T-cell (primary cell): ENCODE results near the gene NBPF1. TPM values are rescaled to one million over a fixed set of nuclear protein-coding genes. Genes with fewer than 3 reads are reported as not detected.
A peak's percentile ranks its signal among the peaks of the same experiment; 100 is the strongest.
"Not testable (repeated sequence)": the region's sequence is repeated elsewhere in the genome, so short reads cannot be mapped to it uniquely, and the experiment has no call there.

ENCODE experiments used
- ATAC-seq, 4 experiments: fragments of 200-7000 bp in 3 of 4; fragments of 150-1000 bp in 1 of 4; cut with Tn5 transposase; replicated peaks in 1 of 4; 1 replicate in 3 of 4; 2 replicates in 1 of 4; pipeline ENCODE4 v1.10.0; 2021; ENCODE audit warnings: moderate library complexity in 3 of 4, mild to moderate bottlenecking in 2 of 4, moderate number of reproducible peaks in 1 of 4
- CTCF ChIA-PET, 2 donors: fragments of 300-600 bp; sonication (Branson Sonifier 250); formaldehyde crosslinking; loops; one replicate each; lab custom pipeline; 2022; ENCODE audit warnings: antibody characterized with exemption in 2 of 2; lab: Charles Lee
- POLR2A ChIA-PET, 2 donors: fragments of 300-600 bp; sonication (Branson Sonifier 250); formaldehyde crosslinking; loops; one replicate each; lab custom pipeline; 2022; ENCODE audit warnings: antibody characterized with exemption in 2 of 2; lab: Charles Lee
- DNase-seq, 35 experiments: peaks; one replicate each; pipeline versions ENCODE4 v3.0.0 to v3.0.0-alpha.2; 2013 to 2023
- H3K27ac ChIP-seq: one replicate; pipeline ENCODE4 v1.5.1; 2013; ENCODE audit warnings: low read length
- H3K27me3 ChIP-seq, 2 experiments: replicated peaks in 1 of 2; 1 replicate in 1 of 2; 2 replicates in 1 of 2; pipeline versions ENCODE4 v1.6.1 to v1.7.0; 2013; ENCODE audit warnings: low read length in 1 of 2, mixed read lengths in 1 of 2; ENCODE audit not compliant: control insufficient read depth in 2 of 2, insufficient read depth in 2 of 2; ENCODE audit errors: extremely low read depth in 1 of 2
- H3K36me3 ChIP-seq, 2 donors: 1 replicate in 1 of 2; 2 replicates in 1 of 2; pipeline versions ENCODE4 v1.6.1 to v1.7.0; 2013; ENCODE audit warnings: low read length in 1 of 2; ENCODE audit not compliant: control insufficient read depth in 2 of 2, insufficient read depth in 1 of 2; ENCODE audit errors: extremely low read depth in 1 of 2
- H3K4me1 ChIP-seq, 2 experiments: 1 replicate in 1 of 2; 2 replicates in 1 of 2; pipeline versions ENCODE4 v1.6.1 to v1.7.0; 2013; ENCODE audit warnings: low read length in 2 of 2, mixed read lengths in 1 of 2; ENCODE audit not compliant: insufficient read depth in 2 of 2, control insufficient read depth in 1 of 2; ENCODE audit errors: extremely low read depth in 1 of 2
- H3K4me3 ChIP-seq, 2 donors: 1 replicate in 1 of 2; 2 replicates in 1 of 2; pipeline versions ENCODE4 v1.5.1 to v1.7.0; 2013; ENCODE audit warnings: mild to moderate bottlenecking in 2 of 2, low read length in 1 of 2, moderate library complexity in 1 of 2; ENCODE audit not compliant: control insufficient read depth in 1 of 2; ENCODE audit errors: extremely low read depth in 1 of 2
- H3K9me3 ChIP-seq: 2 replicates; pipeline ENCODE4 v1.7.0; 2013
- H3K27ac Mint-ChIP-seq, 2 donors: one replicate each; pipeline ENCODE4 v1.8.0; 2020 to 2021; ENCODE audit warnings: mild to moderate bottlenecking in 2 of 2, mixed read lengths in 2 of 2
- H3K27me3 Mint-ChIP-seq, 2 donors: one replicate each; pipeline ENCODE4 v1.8.0; 2021 to 2022; ENCODE audit warnings: mixed read lengths in 2 of 2
- H3K36me3 Mint-ChIP-seq: one replicate; pipeline ENCODE4 v1.8.0; 2021; ENCODE audit warnings: mixed read lengths
- H3K4me1 Mint-ChIP-seq, 3 donors: one replicate each; pipeline ENCODE4 v1.8.0; 2020 to 2022; ENCODE audit warnings: mixed read lengths in 3 of 3, mild to moderate bottlenecking in 1 of 3
- H3K4me3 Mint-ChIP-seq, 3 donors: one replicate each; pipeline ENCODE4 v1.8.0; 2020 to 2022; ENCODE audit warnings: mild to moderate bottlenecking in 3 of 3, mixed read lengths in 3 of 3, moderate library complexity in 3 of 3
- H3K9me3 Mint-ChIP-seq, 3 donors: one replicate each; pipeline ENCODE4 v1.8.0; 2020 to 2022; ENCODE audit warnings: mixed read lengths in 3 of 3
- WGBS: methylation state at CpG from one replicate; pipeline ENCODE4 v1.1.5; 2013; ENCODE audit warnings: missing lambda C conversion rate; ENCODE audit not compliant: insufficient coverage; 5-methylcytosine and 5-hydroxymethylcytosine counted together
- total RNA-seq, 35 experiments: library from RNA in 6 of 35; stranded (reverse) in 6 of 35; fragments of 120-200 nt in 1 of 35; gene quantifications; one replicate each; pipeline versions ENCODE4 v1.2.1 to v1.2.4 and lab custom pipeline; 2013 to 2026

Gene NBPF1
- 10 to 100 TPM; 18.1 to 34.8 (median 29.1) TPM for total RNA-seq
- total RNA-seq (2013): 27.9 TPM
- total RNA-seq (lab: John Stamatoyannopoulos, UW): 4.3 to 37.9 (median 15.1) reads per million in 29 experiments

DNA sequence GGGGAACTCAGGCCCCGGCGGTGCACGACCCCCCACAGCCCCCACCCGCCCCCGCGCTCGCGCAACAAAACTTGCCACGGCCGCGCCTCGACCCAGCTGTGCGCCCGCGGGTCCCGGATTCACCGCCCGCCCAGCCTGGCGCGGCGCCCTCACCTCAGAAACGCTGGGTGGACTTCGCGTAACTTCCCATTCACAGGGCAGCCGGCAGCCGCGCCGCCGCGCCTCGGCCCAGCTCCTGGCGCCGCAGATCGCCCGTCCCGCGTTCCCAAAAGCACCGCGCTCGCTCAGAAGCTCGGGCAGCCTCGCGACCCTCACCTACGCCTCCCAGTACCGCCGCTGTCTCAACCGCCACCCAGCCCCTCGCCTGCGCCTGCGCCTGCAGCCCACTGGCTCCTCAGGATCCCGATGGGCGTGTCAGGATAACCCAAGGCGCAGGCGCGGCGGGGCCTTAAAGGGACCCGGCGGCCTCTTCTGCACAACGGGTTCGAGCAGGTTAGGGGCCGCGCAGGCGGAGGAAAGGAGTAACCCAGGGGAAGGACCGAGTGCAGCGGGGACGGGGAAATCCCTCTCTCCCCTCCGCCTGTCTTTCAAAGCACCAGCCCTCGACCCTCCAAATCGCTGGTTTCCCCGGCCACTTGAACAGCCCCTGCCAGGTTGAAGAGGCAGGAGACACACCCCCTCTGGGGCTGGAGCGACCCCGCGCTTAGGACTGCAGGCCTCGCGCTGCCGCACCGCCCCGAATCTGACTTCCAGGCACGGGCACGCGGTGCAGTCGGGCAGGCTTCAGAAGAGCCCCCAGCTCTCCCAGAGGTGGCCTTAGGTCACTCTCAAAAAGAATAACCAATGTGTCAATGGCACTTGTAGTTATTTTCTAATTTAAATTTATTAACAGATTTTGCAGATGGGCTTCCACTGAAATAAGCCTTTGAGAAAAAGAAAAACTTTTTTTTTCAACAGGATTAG, at the start of gene NBPF1:
TSS of gene NBPF1 (minus strand) at position 380 of the 963 bp plus-strand sequence.
- WGBS: under 1% methylated on average over 82 of the region's 82 CpGs
- no peaks in the 10 kb centered on the region for H3K4me1 Mint-ChIP-seq
- no peak within 1 kb of the TSS for H3K4me3 Mint-ChIP-seq
- no peaks in the 10 kb centered on the region for H3K27me3 Mint-ChIP-seq
- peak within 1 kb of the TSS; percentile 28 for H3K27ac ChIP-seq
- no peaks in the 10 kb centered on the region for H3K36me3 Mint-ChIP-seq
- ChIA-PET POLR2A (interaction anchor here in 1 of 2 donors (0.6 kb wide), 1 partner anchor 12 kb away, joined by 3 read pairs; no protein-coding TSS in a partner anchor), CTCF (interaction anchor here in 1 of 2 donors (1.4 kb wide), 1 partner anchor 7 kb away, joined by 5 read pairs; no protein-coding TSS in a partner anchor)
- H3K4me1 ChIP-seq: peaks cover 0 to 23% of the 10 kb centered on the region in 2 experiments
- H3K9me3 ChIP-seq: no peaks in the 10 kb centered on the region
- DNase-seq: peak; percentile 63 to 92 (median 81)
- peaks cover 3 to 6% of the 10 kb centered on the region in 2 donors for H3K36me3 ChIP-seq
- no peak within 1 kb of the TSS for H3K27ac Mint-ChIP-seq
- H3K9me3 Mint-ChIP-seq: no peaks in the 10 kb centered on the region
- H3K4me3 ChIP-seq: peak within 1 kb of the TSS; percentile 67 to 87
- H3K27me3 ChIP-seq: peaks cover 0 to 22% of the 10 kb centered on the region in 2 experiments
- peak; percentile 90 to 95 (median 95) for ATAC-seq

DNA sequence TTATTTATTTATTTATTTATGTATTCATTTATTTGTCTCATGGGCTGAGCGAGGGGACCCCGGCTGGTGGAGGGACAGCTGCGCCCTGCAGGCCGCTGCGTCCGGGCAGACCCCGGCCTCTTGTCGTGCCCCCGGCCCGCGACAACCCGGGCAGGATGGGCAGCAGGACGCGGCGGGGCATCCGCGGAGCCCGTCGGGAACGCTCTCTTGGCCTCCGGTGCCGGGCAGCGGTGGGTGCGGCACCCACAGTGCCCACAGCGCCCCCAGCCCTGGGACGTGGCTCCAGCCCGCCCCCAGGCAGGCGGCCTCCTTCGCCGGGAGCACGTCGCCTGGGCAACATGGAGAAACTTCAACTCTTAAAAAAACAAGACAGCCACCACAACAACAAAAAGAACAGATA, 44.9 kb upstream of the NBPF1 start:
- H3K27ac ChIP-seq, POLR2A ChIA-PET: not testable (repeated sequence)

DNA sequence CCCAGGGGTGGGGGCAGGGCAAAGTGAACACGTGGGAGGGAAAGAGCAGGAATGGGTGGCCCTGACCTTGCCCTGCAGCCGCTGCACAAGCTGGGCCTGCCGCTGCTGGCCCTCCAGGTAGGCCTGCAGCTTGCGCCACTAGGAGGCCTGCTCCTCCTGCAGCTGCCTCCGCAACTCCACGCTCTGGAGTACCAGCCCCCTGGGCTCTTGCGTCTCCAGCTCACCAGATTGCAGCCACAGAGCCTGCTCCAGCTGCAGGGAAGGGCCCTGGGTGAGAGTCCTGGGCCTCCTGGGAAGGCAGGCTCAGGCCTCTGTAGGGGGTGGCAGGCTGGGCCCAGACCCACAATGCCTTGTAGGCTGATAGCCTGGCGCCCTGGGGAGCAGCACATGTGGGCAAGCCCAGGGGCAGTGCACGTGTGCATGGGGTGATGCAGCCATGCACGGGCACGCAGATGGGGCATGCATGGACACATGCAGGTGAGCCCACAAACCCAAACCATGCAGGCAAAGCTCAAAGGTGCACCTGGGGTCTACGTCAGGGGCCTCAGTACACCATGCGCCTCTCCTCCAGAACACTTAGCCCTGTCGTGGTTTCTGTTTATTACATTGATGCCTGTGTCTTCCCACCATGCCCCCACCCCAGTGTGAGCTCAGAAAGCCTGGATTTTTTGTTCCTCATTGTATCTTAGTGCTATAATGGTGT, 43.8 kb upstream of the NBPF1 start:
- ATAC-seq, CTCF ChIA-PET: not testable (repeated sequence)
- no CpG with 5 or more reads among the region's 14 CpGs for WGBS

More for the DNA sequence above, 44.9 kb upstream of the NBPF1 start:
- H3K27me3 Mint-ChIP-seq, H3K36me3 Mint-ChIP-seq, H3K27ac Mint-ChIP-seq, H3K4me1 Mint-ChIP-seq, H3K9me3 Mint-ChIP-seq, ATAC-seq, H3K9me3 ChIP-seq, H3K27me3 ChIP-seq, CTCF ChIA-PET, H3K4me3 ChIP-seq, H3K4me3 Mint-ChIP-seq, H3K36me3 ChIP-seq, DNase-seq, H3K4me1 ChIP-seq: not testable (repeated sequence)
- WGBS: no CpG with 5 or more reads among the region's 32 CpGs

DNA sequence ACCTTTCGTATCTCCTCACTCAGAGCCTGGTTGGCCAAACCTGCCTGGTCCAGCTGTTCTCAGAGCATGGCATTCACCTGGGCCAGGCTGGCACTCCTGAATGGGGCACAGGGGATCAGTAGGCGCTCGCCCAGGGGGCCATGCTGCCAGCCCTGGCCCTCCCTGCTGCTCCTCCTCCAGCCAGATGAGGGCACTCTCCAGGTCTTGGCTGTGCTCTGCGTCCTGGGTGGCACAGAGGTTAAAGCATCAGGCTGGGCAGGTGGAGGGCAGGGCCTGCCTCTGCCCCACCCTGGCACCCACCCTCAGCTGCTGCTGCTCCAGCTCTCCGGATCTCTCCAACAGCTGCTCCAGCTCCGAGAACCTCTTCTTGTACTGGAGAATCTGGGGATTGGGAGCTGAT, 43.2 kb upstream of the NBPF1 start:
- H3K27ac ChIP-seq, POLR2A ChIA-PET, H3K4me1 ChIP-seq, H3K27me3 Mint-ChIP-seq, H3K27ac Mint-ChIP-seq, H3K36me3 ChIP-seq, H3K9me3 ChIP-seq, H3K4me3 Mint-ChIP-seq, H3K9me3 Mint-ChIP-seq, H3K4me3 ChIP-seq, H3K36me3 Mint-ChIP-seq, H3K27me3 ChIP-seq, CTCF ChIA-PET, H3K4me1 Mint-ChIP-seq, DNase-seq: not testable (repeated sequence)
- no CpG with 5 or more reads among the region's 6 CpGs for WGBS
- ATAC-seq: peak in 2 of 4 experiments; percentile 68 to 72

More for the DNA sequence above, 43.8 kb upstream of the NBPF1 start:
- H3K4me1 Mint-ChIP-seq, H3K27me3 Mint-ChIP-seq, H3K27ac Mint-ChIP-seq, H3K4me3 Mint-ChIP-seq, POLR2A ChIA-PET, H3K27me3 ChIP-seq, H3K9me3 ChIP-seq, H3K4me1 ChIP-seq, H3K4me3 ChIP-seq, H3K36me3 Mint-ChIP-seq, H3K9me3 Mint-ChIP-seq, H3K27ac ChIP-seq, H3K36me3 ChIP-seq, DNase-seq: not testable (repeated sequence)

DNA sequence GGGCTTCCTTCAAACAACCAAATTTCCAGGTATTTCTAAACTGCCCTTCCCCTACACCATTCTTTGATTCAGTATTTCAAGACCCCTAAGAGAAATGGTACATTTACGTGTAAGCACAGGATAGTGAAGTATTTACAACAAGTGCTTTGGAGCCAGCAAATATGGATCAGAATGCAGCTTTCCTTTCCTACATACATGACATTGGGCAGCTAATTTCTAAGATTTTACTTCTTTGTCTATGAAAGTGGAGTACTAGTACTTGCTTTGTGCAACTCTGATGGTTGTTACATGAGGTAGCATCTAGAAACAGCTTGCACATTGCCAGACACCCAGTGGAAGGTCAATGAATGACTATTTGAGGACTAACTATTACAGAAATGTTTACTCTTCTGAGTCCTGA, 38.2 kb upstream of the NBPF1 start:
- H3K27me3 Mint-ChIP-seq, DNase-seq, H3K36me3 Mint-ChIP-seq, H3K9me3 ChIP-seq, POLR2A ChIA-PET, ATAC-seq, H3K27ac Mint-ChIP-seq, H3K4me3 ChIP-seq, H3K4me3 Mint-ChIP-seq, H3K36me3 ChIP-seq, H3K4me1 Mint-ChIP-seq, H3K9me3 Mint-ChIP-seq, H3K27ac ChIP-seq, CTCF ChIA-PET: not testable (repeated sequence)
- Histone ChIP-seq H3K27me3 (peaks cover 3 to 14% of the 10 kb centered on the region in 2 experiments), H3K4me1 (peaks cover 0 to 12% of the 10 kb centered on the region in 2 experiments)
- WGBS: no CpG with 5 or more reads among the region's 1 CpG

DNA sequence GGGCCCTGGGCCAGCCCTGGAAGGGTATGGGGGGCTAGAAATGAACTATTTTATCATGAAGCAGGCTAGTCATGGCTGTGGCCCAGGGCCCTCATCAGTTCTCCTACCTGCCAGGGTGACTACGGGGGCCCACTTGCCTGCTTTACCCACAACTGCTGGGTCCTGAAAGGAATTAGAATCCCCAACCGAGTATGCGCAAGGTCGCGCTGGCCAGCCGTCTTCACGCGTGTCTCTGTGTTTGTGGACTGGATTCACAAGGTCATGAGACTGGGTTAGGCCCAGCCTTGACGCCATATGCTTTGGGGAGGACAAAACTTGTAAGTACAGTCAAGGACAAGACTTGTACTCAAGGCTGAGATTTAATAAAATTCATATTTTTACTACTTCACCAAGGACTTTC, 36.6 kb upstream of the NBPF1 start:
- H3K27ac ChIP-seq, H3K4me3 Mint-ChIP-seq, H3K27me3 Mint-ChIP-seq, H3K9me3 ChIP-seq, ATAC-seq, H3K27ac Mint-ChIP-seq, H3K4me3 ChIP-seq, H3K36me3 ChIP-seq, H3K4me1 Mint-ChIP-seq, H3K36me3 Mint-ChIP-seq, H3K9me3 Mint-ChIP-seq, POLR2A ChIA-PET, CTCF ChIA-PET: not testable (repeated sequence)
- H3K4me1 ChIP-seq: peaks cover 2 to 26% of the 10 kb centered on the region in 2 experiments
- peaks cover 3 to 14% of the 10 kb centered on the region in 2 experiments for H3K27me3 ChIP-seq
- no CpG with 5 or more reads among the region's 9 CpGs for WGBS
- peak in 3 of 35 experiments; percentile 2 to 17 (median 3) for DNase-seq
